Activated effector memory CD4-positive, alpha-beta T cell treated with Interleukin-2 at 50 U/mL for 16 hours (primary cell): ENCODE data around the gene RPS6KA2.
"Not testable (repeated sequence)": the region's sequence is repeated elsewhere in the genome, so short reads cannot be mapped to it uniquely, and the experiment has no call there.

Source experiments
- DNase-seq: peaks from one replicate; pipeline ENCODE4 v3.0.0-alpha.2; 2020

RPS6KA2 gene

GRCh38 chr6:166655713-166656229, 28.7 kb upstream of the RPS6KA2 start:
- no peak for DNase-seq

GRCh38 chr6:166655251-166655650, 28.2 kb upstream of the RPS6KA2 start:
- no peak for DNase-seq

GRCh38 chr6:166654573-166654972, 27.5 kb upstream of the RPS6KA2 start:
- DNase-seq = no peak

- DNase-seq = no peak
Measured at GRCh38 chr6:166653639-166653941, 26.5 kb upstream of the RPS6KA2 start.

GRCh38 chr6:166650824-166651807, 24.1 kb upstream of the RPS6KA2 start:
- DNase-seq = no peak

- no peak for DNase-seq
Measured at GRCh38 chr6:166650047-166650446, 23.0 kb upstream of the RPS6KA2 start.

GRCh38 chr6:166648846-166649245, 21.8 kb upstream of the RPS6KA2 start:
- DNase-seq = no peak

- DNase-seq = no peak
Measured at GRCh38 chr6:166647896-166648295, 20.8 kb upstream of the RPS6KA2 start.

GRCh38 chr6:166646716-166647115, 19.7 kb upstream of the RPS6KA2 start:
- no peak for DNase-seq

GRCh38 chr6:166645896-166646295, 18.8 kb upstream of the RPS6KA2 start:
- DNase-seq = no peak

- DNase-seq = no peak
Measured at GRCh38 chr6:166644681-166645080, 17.6 kb upstream of the RPS6KA2 start.

GRCh38 chr6:166643891-166644590, 17.0 kb upstream of the RPS6KA2 start:
- DNase-seq = no peak

GRCh38 chr6:166642646-166643045, 15.6 kb upstream of the RPS6KA2 start:
- DNase-seq = no peak

- DNase-seq = no peak
Measured at GRCh38 chr6:166640342-166641043, 13.4 kb upstream of the RPS6KA2 start.

- DNase-seq = no peak
Measured at GRCh38 chr6:166639921-166640320, 12.9 kb upstream of the RPS6KA2 start.

- no peak for DNase-seq
Measured at GRCh38 chr6:166638573-166638964, 11.5 kb upstream of the RPS6KA2 start.

- DNase-seq = no peak
Measured at GRCh38 chr6:166637812-166638572, 10.9 kb upstream of the RPS6KA2 start.

- DNase-seq = no peak
Measured at GRCh38 chr6:166636934-166637333, 9.9 kb upstream of the RPS6KA2 start.

GRCh38 chr6:166636191-166636933, 9.3 kb upstream of the RPS6KA2 start:
- no peak for DNase-seq

GRCh38 chr6:166635013-166635970, 8.2 kb upstream of the RPS6KA2 start:
- no peak for DNase-seq

GRCh38 chr6:166634581-166634980, 7.5 kb upstream of the RPS6KA2 start:
- DNase-seq = not testable (repeated sequence)
